MCF 10A (cell line): ENCODE results near the gene HJV. TPM values are rescaled to one million over a fixed set of nuclear protein-coding genes. Genes with fewer than 3 reads are reported as not detected.
"Not testable (repeated sequence)": the region's sequence is repeated elsewhere in the genome, so short reads cannot be mapped to it uniquely, and the experiment has no call there.

Source experiments
- BruUV-seq: library from RNA; stranded (reverse); fragments of 400-500 nt; replicated peaks from 2 replicates; lab custom pipeline; 2021; lab: Mats Ljungman, UMichigan
- CTCF ChIA-PET: fragments of 300-600 bp; sonication (Branson Sonifier 250); formaldehyde crosslinking; extraction: SDS; loops from one replicate; lab custom pipeline; 2021; ENCODE audit warnings: antibody characterized with exemption, inconsistent platforms; lab: Yijun Ruan, JAX
- POLR2A ChIA-PET: fragments of 300-600, 350-650 bp; sonication (Branson Sonifier 250); formaldehyde crosslinking; extraction: SDS; loops from one replicate; lab custom pipeline; 2020; ENCODE audit warnings: antibody characterized with exemption, inconsistent platforms; lab: Yijun Ruan, JAX
- DNase-seq: peaks from one replicate; pipeline ENCODE4 v3.0.0-alpha.2; 2018; ENCODE audit not compliant: unreplicated experiment
- H3K27ac Mint-ChIP-seq: one replicate; pipeline ENCODE4 v1.8.0; 2022; ENCODE audit warnings: mild to moderate bottlenecking, low read depth, mixed read lengths; ENCODE audit not compliant: unreplicated experiment
- H3K27me3 Mint-ChIP-seq: one replicate; pipeline ENCODE4 v1.8.0; 2022; ENCODE audit warnings: mixed read lengths; ENCODE audit not compliant: insufficient read depth, unreplicated experiment
- H3K36me3 Mint-ChIP-seq: one replicate; pipeline ENCODE4 v1.8.0; 2022; ENCODE audit warnings: mild to moderate bottlenecking, moderate library complexity, mixed read lengths; ENCODE audit not compliant: insufficient read depth, unreplicated experiment
- H3K4me1 Mint-ChIP-seq: one replicate; pipeline ENCODE4 v1.8.0; 2022; ENCODE audit warnings: mixed read lengths; ENCODE audit not compliant: insufficient read depth, unreplicated experiment
- H3K4me3 Mint-ChIP-seq: one replicate; pipeline ENCODE4 v1.8.0; 2022; ENCODE audit warnings: mild to moderate bottlenecking, moderate library complexity, mixed read lengths; ENCODE audit not compliant: unreplicated experiment
- H3K9me3 Mint-ChIP-seq: one replicate; pipeline ENCODE4 v1.8.0; 2022; ENCODE audit warnings: mixed read lengths; ENCODE audit not compliant: unreplicated experiment
- intact Hi-C: fragments of 100-400 bp; cut with micrococcal nuclease; formaldehyde crosslinking; loops from 2 replicates; pipeline ENCODE4 v1.14.1; 2022
- total RNA-seq: library from RNA; stranded (reverse); gene quantifications from 2 replicates; pipeline ENCODE4 v1.2.3, GENCODE V29; 2022
- TF ChIP-seq, protein P1 (sequence below): fragments of 200-600 bp; IDR thresholded peaks from one replicate; pipeline ENCODE4 v1.8.0; 2022; ENCODE audit warnings: antibody characterized with exemption, mild to moderate bottlenecking; ENCODE audit not compliant: unreplicated experiment

Gene HJV
- total RNA-seq, 1 experiment from 2014 or later: not detected

DNA sequence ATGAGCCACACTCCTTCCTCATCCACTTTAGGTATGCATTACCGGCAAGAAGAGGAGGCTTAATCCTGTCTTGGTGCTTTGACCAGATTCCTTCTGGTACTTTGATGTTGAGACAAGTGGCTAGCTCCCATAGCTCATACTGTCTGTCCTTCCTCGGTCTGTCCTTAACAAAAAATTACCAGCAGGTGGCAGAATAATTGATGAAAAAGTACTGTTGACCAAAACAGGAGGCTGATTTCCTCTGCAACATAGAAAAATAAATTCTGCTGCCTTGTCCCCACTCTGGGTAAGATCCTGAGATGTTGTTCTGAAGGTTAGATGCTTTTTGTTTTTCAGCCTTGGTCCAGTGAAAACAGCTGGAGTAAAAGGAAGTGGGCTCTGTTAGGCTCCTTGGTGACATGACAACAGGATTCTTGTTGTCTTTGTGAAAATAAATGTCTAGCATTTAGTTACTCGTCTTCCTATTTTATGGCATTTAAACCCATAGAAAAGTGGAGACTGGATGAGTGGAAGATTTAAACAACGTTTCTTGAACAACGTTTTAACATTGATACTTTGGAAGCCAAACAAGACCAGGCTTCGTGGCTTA, 11.2 kb upstream of the HJV start:
- Mint-ChIP-seq H3K4me1 (peaks cover 11% of the 10 kb centered on the region), H3K36me3 (peaks cover 29% of the 10 kb centered on the region), H3K27me3 (no peaks in the 10 kb centered on the region), H3K9me3 (no peaks in the 10 kb centered on the region), H3K4me3 (no peak overlapping the region), H3K27ac (no peak overlapping the region)
- intact Hi-C loops: no loop called here
- ChIA-PET CTCF (interaction anchor here (0.6 to 4.5 kb wide), 26 partner anchors 14 to 472 kb away, joined by 3 to 70 read pairs (median 5); partner anchors contain the start of genes HJV and PIAS3), POLR2A (interaction anchor here (0.7 to 2.1 kb wide), 6 partner anchors 13 to 68 kb away, joined by 3 to 10 read pairs (median 3); partner anchors contain the start of genes ANKRD34A and POLR3GL)
- peak; percentile 77 for DNase-seq
- BruUV-seq: no TSS peak
- TF ChIP-seq, protein P1, sequence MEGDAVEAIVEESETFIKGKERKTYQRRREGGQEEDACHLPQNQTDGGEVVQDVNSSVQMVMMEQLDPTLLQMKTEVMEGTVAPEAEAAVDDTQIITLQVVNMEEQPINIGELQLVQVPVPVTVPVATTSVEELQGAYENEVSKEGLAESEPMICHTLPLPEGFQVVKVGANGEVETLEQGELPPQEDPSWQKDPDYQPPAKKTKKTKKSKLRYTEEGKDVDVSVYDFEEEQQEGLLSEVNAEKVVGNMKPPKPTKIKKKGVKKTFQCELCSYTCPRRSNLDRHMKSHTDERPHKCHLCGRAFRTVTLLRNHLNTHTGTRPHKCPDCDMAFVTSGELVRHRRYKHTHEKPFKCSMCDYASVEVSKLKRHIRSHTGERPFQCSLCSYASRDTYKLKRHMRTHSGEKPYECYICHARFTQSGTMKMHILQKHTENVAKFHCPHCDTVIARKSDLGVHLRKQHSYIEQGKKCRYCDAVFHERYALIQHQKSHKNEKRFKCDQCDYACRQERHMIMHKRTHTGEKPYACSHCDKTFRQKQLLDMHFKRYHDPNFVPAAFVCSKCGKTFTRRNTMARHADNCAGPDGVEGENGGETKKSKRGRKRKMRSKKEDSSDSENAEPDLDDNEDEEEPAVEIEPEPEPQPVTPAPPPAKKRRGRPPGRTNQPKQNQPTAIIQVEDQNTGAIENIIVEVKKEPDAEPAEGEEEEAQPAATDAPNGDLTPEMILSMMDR: peak; percentile 54

DNA sequence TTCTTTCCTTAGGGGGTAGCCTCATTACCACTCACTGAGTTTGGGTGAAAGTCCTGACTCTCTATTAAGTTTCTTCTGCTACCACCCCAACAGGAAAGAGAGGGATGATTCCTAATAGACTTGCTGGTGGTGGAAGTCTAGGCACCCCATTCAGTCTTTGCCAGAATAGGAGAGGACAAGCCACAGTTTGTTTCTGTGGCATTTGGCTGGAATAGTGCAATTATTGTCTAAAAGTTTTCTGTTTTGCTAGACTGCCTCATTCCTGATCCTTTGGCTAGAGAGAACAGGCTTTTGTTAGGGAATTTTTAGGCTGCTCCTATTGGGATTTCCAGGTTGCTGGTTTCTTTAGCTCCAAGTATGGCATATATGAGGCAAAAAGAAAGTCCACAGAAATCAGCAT, 9.9 kb upstream of the HJV start:
- ChIA-PET POLR2A (interaction anchor here (2.1 kb wide), 1 partner anchor 67 kb away, joined by 10 read pairs; the partner anchor contains the start of genes ANKRD34A and POLR3GL), CTCF (interaction anchor here (0.7 to 4.5 kb wide), 12 partner anchors 8 to 184 kb away, joined by 3 to 70 read pairs (median 5); partner anchors contain the start of gene HJV)
- DNase-seq: no peak
- Mint-ChIP-seq H3K36me3 (peaks cover 17% of the 10 kb centered on the region), H3K27ac (no peak overlapping the region), H3K4me3 (no peak overlapping the region), H3K27me3 (peaks cover 8% of the 10 kb centered on the region), H3K4me1 (peaks cover 11% of the 10 kb centered on the region), H3K9me3 (no peaks in the 10 kb centered on the region)
- intact Hi-C loops: no loop called here
- BruUV-seq: no TSS peak
- TF ChIP-seq, protein P1: no peak

DNA sequence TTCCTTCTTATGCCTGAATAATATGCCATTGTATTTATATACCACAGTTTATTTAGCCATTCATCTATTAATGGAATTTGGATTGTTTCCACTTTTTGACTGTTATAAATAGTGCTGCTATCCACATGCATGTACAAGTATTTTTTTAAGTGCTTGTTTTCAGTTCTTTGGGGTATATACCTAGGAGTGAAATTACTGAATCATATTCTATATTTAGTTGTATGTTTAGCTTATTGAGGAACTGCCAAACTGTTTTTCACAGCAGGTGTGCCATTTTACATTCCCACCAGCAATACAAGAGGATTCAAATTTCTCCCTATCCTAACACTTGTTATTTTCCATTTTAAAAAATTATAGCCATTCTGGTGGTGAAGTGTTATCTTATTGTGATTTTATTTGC, 7.6 kb upstream of the HJV start:
- Mint-ChIP-seq H3K27ac (no peak overlapping the region), H3K4me1 (peaks cover 5% of the 10 kb centered on the region), H3K27me3 (peaks cover 22% of the 10 kb centered on the region), H3K9me3 (no peaks in the 10 kb centered on the region), H3K36me3 (peaks cover 4% of the 10 kb centered on the region), H3K4me3 (no peak overlapping the region)
- CTCF ChIA-PET: interaction anchor here (0.6 kb wide), 1 partner anchor 139 kb away, joined by 3 read pairs; no protein-coding TSS in a partner anchor
- POLR2A ChIA-PET: interaction anchor here (1.1 kb wide), 1 partner anchor 9 kb away, joined by 3 read pairs; no protein-coding TSS in a partner anchor
- DNase-seq: no peak
- no TSS peak for BruUV-seq
- TF ChIP-seq, protein P1: no peak
- intact Hi-C loops: no loop called here

DNA sequence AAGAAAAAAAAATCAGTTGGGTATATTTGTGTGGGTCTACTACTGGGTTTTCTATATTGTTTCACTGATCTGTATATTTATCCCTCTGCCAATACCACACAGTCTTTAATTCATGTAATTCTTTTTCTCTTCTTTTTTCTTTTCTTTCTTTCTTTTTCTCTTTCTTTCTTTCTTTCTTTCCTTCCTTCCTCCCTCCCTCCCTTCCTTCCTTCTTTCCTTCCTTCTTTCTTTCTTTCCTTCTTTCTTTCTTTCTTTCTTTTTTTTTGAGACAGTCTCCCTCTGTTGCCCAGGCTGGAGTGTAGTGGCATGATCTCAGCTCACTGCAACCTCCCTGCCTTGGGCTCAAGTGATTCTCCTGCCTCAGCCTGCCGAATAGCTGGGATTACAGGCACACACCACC, 5.1 kb upstream of the HJV start:
- DNase-seq, intact Hi-C loops, H3K4me1 Mint-ChIP-seq, H3K4me3 Mint-ChIP-seq, H3K36me3 Mint-ChIP-seq, POLR2A ChIA-PET, H3K27ac Mint-ChIP-seq, BruUV-seq, H3K9me3 Mint-ChIP-seq: not testable (repeated sequence)
- H3K27me3 Mint-ChIP-seq: peaks cover 22% of the 10 kb centered on the region
- CTCF ChIA-PET: interaction anchor here (1.6 kb wide), 1 partner anchor 12 kb away, joined by 6 read pairs; no protein-coding TSS in a partner anchor

GRCh38 chr1:146025787-146026495, 4.4 kb upstream of the HJV start:
- not testable (repeated sequence) for BruUV-seq
- CTCF ChIA-PET: interaction anchor here (0.6 to 1.6 kb wide), 4 partner anchors 9 to 200 kb away, joined by 3 to 6 read pairs (median 5); no protein-coding TSS in a partner anchor

More at GRCh38 chr1:146025787-146026495, 4.4 kb upstream of the HJV start:
- H3K27ac Mint-ChIP-seq, intact Hi-C loops, H3K9me3 Mint-ChIP-seq, H3K4me3 Mint-ChIP-seq, H3K36me3 Mint-ChIP-seq, DNase-seq, H3K4me1 Mint-ChIP-seq: not testable (repeated sequence)
- peaks cover 29% of the 10 kb centered on the region for H3K27me3 Mint-ChIP-seq
- POLR2A ChIA-PET: interaction anchor here (0.7 to 1.1 kb wide), 2 partner anchors 9 to 12 kb away, joined by 3 read pairs; no protein-coding TSS in a partner anchor
